Stimulated activated CD8-positive, alpha-beta memory T cell treated with anti-CD3 and anti-CD28 coated beads, Interleukin-7, amount 100 ng/mL, for 1 hour (primary cell): ENCODE data around the gene IL24.
"Not testable (repeated sequence)": the region's sequence is repeated elsewhere in the genome, so short reads cannot be mapped to it uniquely, and the experiment has no call there.

Experiments
- DNase-seq, 2 donors: peaks; one replicate each; pipeline ENCODE4 v3.0.0-alpha.2; 2020; ENCODE audit warnings: low read depth in 2 of 2

IL24 gene

GRCh38 chr1:206897175-206897574, at the start of gene IL24:
TSS of gene IL24 (plus strand) at chr1:206897443. CDS start at chr1:206897833, 390 bp downstream.
- DNase-seq: no peak

GRCh38 chr1:206847946-206848345, 49.3 kb upstream of the IL24 start:
- DNase-seq: no peak

- no peak for DNase-seq
Measured at GRCh38 chr1:206850401-206850800, 46.8 kb upstream of the IL24 start.

GRCh38 chr1:206851341-206852010, 45.8 kb upstream of the IL24 start:
- DNase-seq: no peak

GRCh38 chr1:206852662-206853061, 44.6 kb upstream of the IL24 start:
- DNase-seq: not testable (repeated sequence)

GRCh38 chr1:206853696-206854095, 43.5 kb upstream of the IL24 start:
- DNase-seq: not testable (repeated sequence)

- DNase-seq: no peak
Measured at GRCh38 chr1:206854401-206855129, 42.7 kb upstream of the IL24 start.

GRCh38 chr1:206855859-206856258, 41.4 kb upstream of the IL24 start:
- no peak for DNase-seq

GRCh38 chr1:206856674-206857464, 40.4 kb upstream of the IL24 start:
- no peak for DNase-seq

GRCh38 chr1:206859082-206859521, 38.1 kb upstream of the IL24 start:
- no peak for DNase-seq

- no peak for DNase-seq
Measured at GRCh38 chr1:206860165-206860564, 37.1 kb upstream of the IL24 start.

- no peak for DNase-seq
Measured at GRCh38 chr1:206863266-206863665, 34.0 kb upstream of the IL24 start.

- DNase-seq: peak; percentile 69 to 84
Measured at GRCh38 chr1:206864939-206865671, 32.1 kb upstream of the IL24 start, which contains the start of gene IL20. TSS of gene IL20 (plus strand) at chr1:206865623. CDS start at chr1:206865853, 230 bp downstream.

- no peak for DNase-seq
Measured at GRCh38 chr1:206866062-206866461, 31.2 kb upstream of the IL24 start.

- no peak for DNase-seq
Measured at GRCh38 chr1:206867239-206867638, 30.0 kb upstream of the IL24 start.

- no peak for DNase-seq
Measured at GRCh38 chr1:206867716-206868115, 29.5 kb upstream of the IL24 start.

GRCh38 chr1:206868264-206868663, 29.0 kb upstream of the IL24 start:
- DNase-seq: no peak

- no peak for DNase-seq
Measured at GRCh38 chr1:206872139-206872538, 25.1 kb upstream of the IL24 start.

- no peak for DNase-seq
Measured at GRCh38 chr1:206873603-206874188, 23.5 kb upstream of the IL24 start.

- DNase-seq: no peak
Measured at GRCh38 chr1:206875752-206876377, 21.4 kb upstream of the IL24 start.

- DNase-seq: no peak
Measured at GRCh38 chr1:206878456-206878855, 18.8 kb upstream of the IL24 start.
